GM12878 (cell line): ENCODE results near the gene FOXO1. TPM values are rescaled to one million over a fixed set of nuclear protein-coding genes. Genes with fewer than 3 reads are reported as not detected.

Experiments used
- ATAC-seq: fragments of 200-7000 bp; cut with Tn5 transposase; 3 replicates; pipeline ENCODE4 v1.9.1; 2020; ENCODE audit warnings: mild to moderate bottlenecking, moderate library complexity
- BruUV-seq: library from RNA; stranded (reverse); fragments of 400-500 nt; replicated peaks from 2 replicates; lab custom pipeline; 2021; lab: Mats Ljungman, UMichigan
- CTCF ChIA-PET: fragments of 300-600 bp; sonication (Branson Sonifier 250); formaldehyde crosslinking; extraction: SDS; loops from one replicate; lab custom pipeline; 2021; ENCODE audit warnings: inconsistent platforms; lab: Yijun Ruan, JAX
- POLR2A ChIA-PET: fragments of 350-600 bp; formaldehyde crosslinking; extraction: SDS; loops from one replicate; lab custom pipeline; 2021; ENCODE audit warnings: inconsistent platforms; lab: Charles Lee
- RAD21 ChIA-PET: fragments of 300-600 bp; sonication (Branson Sonifier 250); formaldehyde crosslinking; loops from one replicate; lab custom pipeline; 2023; ENCODE audit warnings: antibody characterized with exemption; ENCODE audit not compliant: unreplicated experiment; lab: Charles Lee
- SMC1A ChIA-PET: fragments of 300-600 bp; sonication (Branson Sonifier 250); formaldehyde crosslinking; loops from one replicate; lab custom pipeline; 2023; ENCODE audit not compliant: unreplicated experiment, uncharacterized antibody; lab: Charles Lee
- DNase-seq: peaks from one replicate; pipeline ENCODE4 v3.0.0-alpha.2; 2011; ENCODE audit warnings: low read depth, low spot score
- FAIRE-seq: peaks from 3 replicates; lab custom pipeline; 2011; peaks lifted over from hg19 to GRCh38; lab: Jason Lieb, UNC
- H2AFZ ChIP-seq: 2 replicates; pipeline ENCODE4 v1.6.0; 2011; ENCODE audit warnings: low read depth, low read length, control low read depth; ENCODE audit not compliant: control insufficient read depth
- H3K27ac ChIP-seq: 2 replicates; pipeline ENCODE4 v1.5.1; 2011; ENCODE audit warnings: control low read depth; ENCODE audit not compliant: control insufficient read depth, insufficient read depth
- H3K27me3 ChIP-seq, 2 experiments: replicated peaks in 1 of 2; 2 replicates each; pipeline versions ENCODE4 v1.6.0 to v1.6.1; 2011; ENCODE audit warnings: low read length in 1 of 2; ENCODE audit not compliant: control insufficient read depth in 2 of 2, insufficient read depth in 2 of 2
- H3K36me3 ChIP-seq, 2 experiments: 2 replicates each; pipeline ENCODE4 v1.5.1; 2011; ENCODE audit warnings: low read length in 1 of 2; ENCODE audit not compliant: control insufficient read depth in 2 of 2, insufficient read depth in 2 of 2
- H3K4me1 ChIP-seq: 2 replicates; pipeline ENCODE4 v1.6.1; 2011; ENCODE audit warnings: mild to moderate bottlenecking, low read length, moderate library complexity, mixed read lengths; ENCODE audit not compliant: control insufficient read depth, insufficient read depth
- H3K4me2 ChIP-seq: 2 replicates; pipeline ENCODE4 v1.6.0; 2011; ENCODE audit warnings: control low read depth; ENCODE audit not compliant: control insufficient read depth, insufficient read depth
- H3K4me3 ChIP-seq: fragments of 200-600 bp; sonication (generic); 2 replicates; pipeline ENCODE4 v1.5.1; 2016
- H3K79me2 ChIP-seq: 2 replicates; pipeline ENCODE4 v1.6.0; 2011; ENCODE audit warnings: low read length; ENCODE audit not compliant: control insufficient read depth, insufficient read depth
- H3K9ac ChIP-seq: 2 replicates; pipeline ENCODE4 v1.8.0; 2011; ENCODE audit warnings: low read length, control low read depth, mixed read lengths; ENCODE audit not compliant: control insufficient read depth, insufficient read depth
- H3K9me3 ChIP-seq: replicated peaks from 3 replicates; pipeline ENCODE4 v1.5.1; 2011; ENCODE audit warnings: mild to moderate bottlenecking, low read length; ENCODE audit not compliant: control insufficient read depth, insufficient read depth
- H4K20me1 ChIP-seq: 2 replicates; pipeline ENCODE4 v1.6.0; 2011; ENCODE audit not compliant: control insufficient read depth, insufficient read depth
- BHLHE40 ChIP-seq, 2 experiments: fragments of 450-650 bp in 1 of 2; IDR thresholded peaks; 2 replicates each; pipeline ENCODE4 v1.6.1; 2011 to 2017; ENCODE audit warnings: low read depth in 2 of 2, borderline replicate concordance in 1 of 2, improper control_type of control experiment in 1 of 2, low read length in 1 of 2, mild to moderate bottlenecking in 1 of 2
- BRCA1 ChIP-seq: IDR thresholded peaks from 2 replicates; pipeline ENCODE4 v1.6.1; 2011; ENCODE audit warnings: low read depth, low read length, improper control_type of control experiment
- HDAC2 ChIP-seq: fragments of 200-600 bp; sonication (generic); IDR thresholded peaks from 2 replicates; pipeline ENCODE4 v1.6.1; 2017
- POLR2AphosphoS5 ChIP-seq: IDR thresholded peaks from 2 replicates; pipeline ENCODE4 v1.6.1; 2011; ENCODE audit warnings: mild to moderate bottlenecking, low read length, inconsistent platforms
- WGBS: methylation state at CpG from one replicate; pipeline ENCODE4 v1.1.6; 2016; ENCODE audit warnings: low lambda C conversion rate; ENCODE audit not compliant: insufficient replicate concordance, insufficient coverage; ENCODE audit errors: missing lambda C conversion rate; 5-methylcytosine and 5-hydroxymethylcytosine counted together
- in situ Hi-C: fragments of 300-500 bp; cut with MboI; formaldehyde crosslinking; loops from 9 replicates; pipeline ENCODE4 v1.14.3; 2018; ENCODE audit warnings: mixed read lengths
- intact Hi-C: fragments of 100-400 bp; cut with micrococcal nuclease; formaldehyde crosslinking; loops from one replicate; pipeline ENCODE4 v1.14.2; 2022; ENCODE audit not compliant: unreplicated experiment
- polyA plus RNA-seq, 11 experiments: library from polyadenylated mRNA; depleted of rRNA in 4 of 11; unstranded in 6 of 11; stranded (reverse) in 5 of 11; fragments of >200 nt; fragmentation: Nextera tagmentation in 4 of 11; fragmentation: Illumina TruSeq in 1 of 11; extraction: Ambion mirVana in 4 of 11; extraction: Trizol in 1 of 11; gene quantifications; 1 replicate in 1 of 11; 2 replicates in 10 of 11; pipeline versions ENCODE4 v1.2.1 to v1.2.3, GENCODE V29; 2011 to 2016; ENCODE audit warnings: inconsistent platforms in 2 of 11, missing spikeins in 2 of 11, low read depth in 1 of 11
- total RNA-seq, 4 experiments: library from RNA; depleted of rRNA in 3 of 4; stranded (reverse); fragments of >200 nt in 3 of 4; fragmentation: Illumina TruSeq in 1 of 4; extraction: Trizol in 1 of 4; gene quantifications; 2 replicates each; pipeline versions ENCODE4 v1.2.1 to v1.2.3, GENCODE V29; 2013 to 2021
- TF ChIP-seq, protein P1 (sequence below): fragments of 450-650 bp; IDR thresholded peaks from 2 replicates; pipeline ENCODE4 v1.6.1; 2016; ENCODE audit warnings: mild to moderate bottlenecking

FOXO1 gene
- total and polyA plus RNA-seq, 10 of the 15 experiments (the other 5 are each of a cell fraction or from before 2014, with no cell fraction given): 0.58 to 8.3 (median 0.88) TPM

DNA sequence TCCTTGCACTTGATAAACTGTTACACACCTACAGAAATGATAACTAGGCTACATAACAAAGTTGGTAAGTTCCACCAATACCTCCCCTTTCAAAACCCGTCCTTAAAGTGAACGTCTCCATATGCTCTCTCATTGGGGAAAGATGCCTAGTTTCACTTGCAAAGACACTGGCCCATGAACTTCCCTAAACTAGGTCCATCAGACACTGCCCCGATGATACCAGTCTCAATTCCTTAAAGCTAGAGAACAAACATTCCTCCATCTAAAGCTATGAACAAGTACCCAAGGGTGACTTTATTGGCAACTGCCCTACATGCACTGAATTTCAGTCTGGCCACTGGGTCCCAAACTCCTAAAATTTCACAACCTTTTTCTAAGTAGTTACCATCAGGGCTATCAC is 39.9 kb downstream of the FOXO1 start:
- in situ Hi-C loops (no loop called here), intact Hi-C loops (no loop called here)
- FAIRE-seq (peak; percentile 76), DNase-seq (no peak), ATAC-seq (no peak)
- H3K4me3 ChIP-seq: no peak overlapping the region
- TSS peak; percentile 34 for BruUV-seq
- peaks cover 32% of the 10 kb centered on the region for H3K79me2 ChIP-seq
- SMC1A ChIA-PET: interaction anchor here (0.6 to 1.3 kb wide), 2 partner anchors 28 to 66 kb away, joined by 3 to 4 read pairs; no protein-coding TSS in a partner anchor
- RAD21 ChIA-PET: no interaction called here
- POLR2A ChIA-PET: no interaction called here
- H3K9ac ChIP-seq: no peak overlapping the region
- no peak overlapping the region for H3K27ac ChIP-seq
- H3K4me1 ChIP-seq: peaks cover 31% of the 10 kb centered on the region
- H4K20me1 ChIP-seq: no peaks in the 10 kb centered on the region
- no peaks in the 10 kb centered on the region for H3K27me3 ChIP-seq
- TF ChIP-seq BHLHE40 (IDR thresholded peaks at IDR 0.05; ENCODE audit: borderline replicate concordance in 1 of 2, low read depth in 2 of 2, low read length in 1 of 2) (0 out of 4 replicates have a peak, but pooled peaks of 1 of the 2 experiments have one; percentile 7), BRCA1 (no peak), HDAC2 (no peak)
- CTCF ChIA-PET: interaction anchor here (0.9 kb wide), 1 partner anchor 39 kb away, joined by 3 read pairs; no protein-coding TSS in a partner anchor
- no peaks in the 10 kb centered on the region; the same call in 2 of the 3 replicates for H3K9me3 ChIP-seq
- no peak overlapping the region for H3K4me2 ChIP-seq
- H3K36me3 ChIP-seq: no peaks in the 10 kb centered on the region; a peak in 1 of 4 replicates
- 2% methylated on average over 3 of the region's 3 CpGs for WGBS
- no peak overlapping the region for H2AFZ ChIP-seq

DNA sequence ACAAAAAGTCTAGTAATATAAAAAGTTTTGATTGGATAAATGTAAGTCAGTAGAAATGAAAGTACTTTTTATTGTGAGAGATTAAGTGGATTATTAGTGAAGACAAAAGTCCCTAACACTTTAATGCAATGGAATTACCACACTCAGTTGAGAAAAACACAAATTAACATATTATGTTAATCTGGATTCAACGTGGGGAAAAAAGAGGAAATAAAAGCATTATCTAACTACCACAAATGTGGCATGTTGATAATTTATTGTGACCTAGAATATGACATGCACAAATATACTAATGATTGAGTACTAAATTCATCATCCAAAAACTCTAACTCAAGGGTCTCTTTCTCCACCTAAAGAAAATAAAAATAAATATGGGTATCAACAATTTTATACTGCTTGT is 41.5 kb downstream of the FOXO1 start:
- FAIRE-seq (no peak), ATAC-seq (no peak), DNase-seq (no peak)
- RAD21 ChIA-PET: no interaction called here
- no TSS peak for BruUV-seq
- intact Hi-C loops: no loop called here
- POLR2A ChIA-PET: no interaction called here
- in situ Hi-C loops: no loop called here
- Histone ChIP-seq H3K4me2 (no peak overlapping the region), H2AFZ (no peak overlapping the region), H3K36me3 (no peaks in the 10 kb centered on the region; a peak in 1 of 4 replicates), H3K4me3 (no peak overlapping the region), H3K4me1 (peaks cover 17% of the 10 kb centered on the region), H3K9ac (no peak overlapping the region), H3K79me2 (peaks cover 23% of the 10 kb centered on the region), H3K27ac (no peak overlapping the region), H3K9me3 (no peaks in the 10 kb centered on the region), H4K20me1 (no peaks in the 10 kb centered on the region), H3K27me3 (no peaks in the 10 kb centered on the region)
- CTCF ChIA-PET: interaction anchor here (0.8 to 0.9 kb wide), 2 partner anchors 13 to 44 kb away, joined by 3 read pairs; no protein-coding TSS in a partner anchor
- TF ChIP-seq, protein P1, sequence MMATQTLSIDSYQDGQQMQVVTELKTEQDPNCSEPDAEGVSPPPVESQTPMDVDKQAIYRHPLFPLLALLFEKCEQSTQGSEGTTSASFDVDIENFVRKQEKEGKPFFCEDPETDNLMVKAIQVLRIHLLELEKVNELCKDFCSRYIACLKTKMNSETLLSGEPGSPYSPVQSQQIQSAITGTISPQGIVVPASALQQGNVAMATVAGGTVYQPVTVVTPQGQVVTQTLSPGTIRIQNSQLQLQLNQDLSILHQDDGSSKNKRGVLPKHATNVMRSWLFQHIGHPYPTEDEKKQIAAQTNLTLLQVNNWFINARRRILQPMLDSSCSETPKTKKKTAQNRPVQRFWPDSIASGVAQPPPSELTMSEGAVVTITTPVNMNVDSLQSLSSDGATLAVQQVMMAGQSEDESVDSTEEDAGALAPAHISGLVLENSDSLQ: peak; percentile 10; the same call in 1 of the 2 replicates
- TF ChIP-seq POLR2AphosphoS5: no peak
- 54% methylated on average over 1 of the region's 1 CpG for WGBS
- SMC1A ChIA-PET: no interaction called here
